ENCODE results near the gene APPL1.
A peak's percentile ranks its signal among the peaks of the same experiment; 100 is the strongest.

The APPL1 gene, protein sequence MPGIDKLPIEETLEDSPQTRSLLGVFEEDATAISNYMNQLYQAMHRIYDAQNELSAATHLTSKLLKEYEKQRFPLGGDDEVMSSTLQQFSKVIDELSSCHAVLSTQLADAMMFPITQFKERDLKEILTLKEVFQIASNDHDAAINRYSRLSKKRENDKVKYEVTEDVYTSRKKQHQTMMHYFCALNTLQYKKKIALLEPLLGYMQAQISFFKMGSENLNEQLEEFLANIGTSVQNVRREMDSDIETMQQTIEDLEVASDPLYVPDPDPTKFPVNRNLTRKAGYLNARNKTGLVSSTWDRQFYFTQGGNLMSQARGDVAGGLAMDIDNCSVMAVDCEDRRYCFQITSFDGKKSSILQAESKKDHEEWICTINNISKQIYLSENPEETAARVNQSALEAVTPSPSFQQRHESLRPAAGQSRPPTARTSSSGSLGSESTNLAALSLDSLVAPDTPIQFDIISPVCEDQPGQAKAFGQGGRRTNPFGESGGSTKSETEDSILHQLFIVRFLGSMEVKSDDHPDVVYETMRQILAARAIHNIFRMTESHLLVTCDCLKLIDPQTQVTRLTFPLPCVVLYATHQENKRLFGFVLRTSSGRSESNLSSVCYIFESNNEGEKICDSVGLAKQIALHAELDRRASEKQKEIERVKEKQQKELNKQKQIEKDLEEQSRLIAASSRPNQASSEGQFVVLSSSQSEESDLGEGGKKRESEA

DNA sequence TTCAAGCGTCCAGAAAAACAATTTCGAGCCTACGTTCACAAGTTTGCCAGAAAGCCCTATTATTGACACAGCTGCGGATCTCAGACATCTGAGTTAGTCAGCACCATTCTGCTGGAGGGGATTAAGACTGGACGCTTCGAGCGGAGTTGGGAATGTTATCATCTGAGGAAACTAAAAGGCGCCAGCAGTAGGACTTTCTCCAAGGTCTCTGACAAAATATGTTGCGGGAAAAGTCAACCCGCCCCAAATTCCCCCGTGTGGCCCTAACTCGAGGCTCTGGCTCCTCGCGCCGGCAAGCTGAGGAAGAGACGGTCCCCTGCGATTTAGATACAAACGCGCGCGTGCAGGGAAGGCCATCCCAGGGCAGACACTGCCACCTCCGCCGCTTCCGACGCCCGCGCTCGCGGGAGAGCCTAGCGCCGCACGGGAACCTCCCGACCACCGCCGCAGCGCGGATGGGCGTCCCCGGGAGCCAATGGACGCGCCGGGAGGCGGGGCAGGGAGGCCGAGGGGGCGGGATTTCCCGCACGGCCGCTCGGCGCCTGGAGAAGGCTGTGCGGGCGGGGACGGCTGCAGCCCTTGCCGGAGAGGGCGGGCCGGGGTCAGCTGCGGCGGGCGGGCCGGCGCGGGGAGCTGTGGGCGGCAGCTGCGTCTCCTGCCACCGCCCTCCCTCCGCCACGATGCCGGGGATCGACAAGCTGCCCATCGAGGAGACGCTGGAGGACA, at the start of gene APPL1:
APPL1 (plus strand) TSS at position 526 of the 726 bp plus-strand sequence; CDS start at position 681, 155 bp downstream.
- peak; percentile 89 for DNase-seq

DNA sequence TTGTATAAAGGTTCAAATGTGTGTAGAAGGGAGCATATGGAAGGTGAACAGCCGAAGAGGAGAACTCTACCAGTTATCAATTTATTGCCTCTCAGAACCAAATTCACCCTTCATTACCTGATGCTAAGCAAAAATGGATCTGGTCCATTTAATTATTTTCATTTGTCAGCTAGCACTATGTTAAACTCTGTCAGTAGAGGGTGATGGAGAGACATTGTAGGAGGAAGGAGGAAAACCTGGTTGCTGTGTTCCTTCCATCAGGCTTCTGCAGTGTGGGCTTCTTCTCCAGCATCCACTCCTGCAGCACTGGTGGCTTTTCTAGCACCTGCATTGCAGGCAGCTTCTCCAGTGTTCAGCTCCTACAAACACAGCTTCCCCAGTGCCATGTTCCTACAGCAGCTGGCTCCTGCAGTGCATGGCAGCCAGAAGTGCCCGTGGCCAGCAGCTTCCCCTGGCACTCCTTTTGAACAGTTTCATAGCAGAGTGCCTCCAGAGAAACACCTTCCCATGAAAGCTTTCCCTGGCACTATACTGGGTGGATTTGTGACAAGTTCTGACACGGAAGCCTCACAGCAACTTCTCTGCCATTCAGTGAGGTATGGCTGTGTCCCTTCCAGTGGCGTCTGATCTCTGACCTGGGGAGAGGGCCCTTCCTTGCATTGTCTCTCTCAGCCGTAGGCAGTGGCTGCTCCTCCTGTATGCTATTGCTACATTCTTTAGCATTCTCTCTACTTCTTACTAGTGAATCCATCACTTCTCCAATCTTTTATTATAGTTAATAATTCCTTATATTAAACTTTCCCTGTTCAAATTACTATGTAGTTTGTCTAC, 47.7 kb upstream of the APPL1 start:
- no peak for DNase-seq

DNA sequence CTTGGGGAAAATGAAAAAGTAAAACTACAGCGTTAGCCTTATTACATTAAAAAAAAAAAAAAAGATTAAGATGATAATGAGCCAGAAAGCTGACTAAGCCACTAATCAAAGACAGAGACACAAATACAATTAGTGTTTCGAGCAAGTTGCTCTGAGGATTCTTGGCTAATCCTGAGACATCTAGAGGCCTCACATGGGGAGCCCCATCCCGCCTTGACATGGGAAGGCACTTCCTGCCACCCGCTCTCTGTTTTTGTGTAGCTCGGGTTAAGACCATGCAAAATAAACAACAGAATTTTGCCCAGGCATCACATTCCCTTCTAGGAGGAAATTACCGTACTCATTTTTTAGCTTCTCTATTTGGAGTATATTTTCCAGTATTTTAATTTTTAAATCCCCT, 43.0 kb upstream of the APPL1 start:
- no peak for DNase-seq

DNA sequence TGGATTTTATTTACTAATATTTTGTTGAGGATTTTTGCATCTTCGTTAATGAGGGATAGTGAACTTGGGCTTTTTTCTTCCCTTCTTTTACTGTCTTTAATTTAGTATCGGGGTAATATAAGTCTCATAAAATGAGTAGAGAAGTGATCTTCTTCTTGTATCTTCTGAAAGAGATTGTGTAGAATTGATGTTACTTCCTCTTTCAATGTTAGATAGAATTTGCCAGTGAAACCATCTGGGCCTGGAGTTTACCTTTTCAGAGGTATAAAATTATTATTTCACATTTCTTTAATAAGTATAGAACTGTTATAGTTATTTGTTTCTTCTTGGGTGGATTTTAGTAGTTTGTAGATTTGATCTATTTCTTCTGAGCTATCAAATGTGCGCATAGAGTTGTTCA, 35.5 kb upstream of the APPL1 start:
- DNase-seq, result no peak

DNA sequence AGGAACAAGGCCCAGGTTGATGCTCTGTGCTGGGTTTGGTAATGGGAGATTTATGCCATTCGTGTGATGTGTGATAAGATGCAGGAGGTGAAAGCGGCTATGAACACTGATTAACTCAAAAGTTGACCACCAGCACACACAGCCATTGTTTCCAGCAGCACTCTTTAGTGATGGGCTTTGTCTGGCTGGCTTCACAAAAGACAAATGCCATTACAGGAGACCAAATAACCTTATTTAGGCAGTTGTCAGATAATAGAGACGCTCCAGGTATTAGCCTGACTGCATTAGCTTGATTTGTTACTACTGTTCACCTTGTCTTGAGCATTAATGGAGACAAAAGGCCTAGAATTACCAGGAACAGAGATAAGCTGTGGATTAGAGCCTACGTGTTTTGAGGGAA, 32.9 kb upstream of the APPL1 start:
- DNase-seq, result no peak

DNA sequence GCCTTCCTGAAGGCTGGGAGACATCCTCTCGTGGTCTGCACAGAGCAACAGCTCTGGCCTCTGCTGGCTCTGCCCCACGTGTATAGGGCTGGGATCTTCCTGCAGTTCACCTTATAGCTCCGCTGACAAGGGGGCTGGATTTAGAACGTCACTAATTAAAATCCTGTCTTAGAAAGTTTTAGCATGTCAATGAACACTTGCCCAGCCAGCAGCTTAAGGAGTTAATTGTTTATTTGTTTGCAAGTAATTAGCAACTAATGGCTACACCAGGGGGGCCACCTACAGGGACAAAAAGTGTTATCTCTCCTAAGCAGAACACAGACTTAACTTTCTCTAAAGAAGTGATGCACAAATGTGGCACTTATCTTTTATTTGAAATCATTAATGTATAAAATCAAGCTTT, 27.6 kb upstream of the APPL1 start, which contains the start of gene HESX1:
HESX1 (minus strand) TSS at position 84 of the 403 bp plus-strand sequence; CDS start at position 24, 60 bp downstream.
- DNase-seq, result no peak

DNA sequence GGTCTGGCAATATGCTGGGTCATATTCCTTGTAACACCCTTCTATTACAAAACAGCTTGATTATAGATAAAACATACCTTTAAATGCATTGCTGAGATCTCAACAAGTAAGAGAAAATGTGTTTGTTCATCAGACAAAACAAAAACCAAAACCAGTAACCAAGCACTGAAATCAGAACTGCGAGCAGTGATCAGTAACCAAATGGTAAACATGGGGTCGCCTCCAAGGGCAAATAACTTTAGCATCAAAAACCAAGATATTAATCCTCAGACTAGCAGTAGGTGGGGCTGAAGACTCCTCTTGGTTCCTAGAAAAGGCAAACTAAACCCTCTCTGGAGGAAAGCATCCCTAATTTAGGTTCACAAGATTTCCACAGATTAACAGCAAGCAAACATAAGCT, 21.1 kb upstream of the APPL1 start:
- DNase-seq, result no peak

DNA sequence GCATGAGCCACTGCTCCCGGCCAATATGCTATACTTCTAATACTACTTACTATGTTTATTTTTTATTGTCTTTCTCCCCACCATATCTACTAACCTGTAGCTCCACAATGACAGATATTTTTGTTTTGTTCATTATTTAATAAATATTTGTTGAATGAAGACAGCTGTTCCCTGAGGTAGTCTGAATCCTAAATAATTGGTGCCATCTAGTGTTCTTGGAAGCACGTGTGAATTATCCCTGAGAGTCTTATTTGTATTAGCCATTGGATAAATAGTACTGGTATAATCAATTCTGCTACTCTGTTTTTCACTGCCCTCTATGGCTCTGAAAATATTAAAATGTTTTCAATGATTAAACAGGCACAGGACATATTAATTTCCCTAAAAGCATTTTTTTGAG, 5.6 kb upstream of the APPL1 start:
- DNase-seq, result no peak

DNA sequence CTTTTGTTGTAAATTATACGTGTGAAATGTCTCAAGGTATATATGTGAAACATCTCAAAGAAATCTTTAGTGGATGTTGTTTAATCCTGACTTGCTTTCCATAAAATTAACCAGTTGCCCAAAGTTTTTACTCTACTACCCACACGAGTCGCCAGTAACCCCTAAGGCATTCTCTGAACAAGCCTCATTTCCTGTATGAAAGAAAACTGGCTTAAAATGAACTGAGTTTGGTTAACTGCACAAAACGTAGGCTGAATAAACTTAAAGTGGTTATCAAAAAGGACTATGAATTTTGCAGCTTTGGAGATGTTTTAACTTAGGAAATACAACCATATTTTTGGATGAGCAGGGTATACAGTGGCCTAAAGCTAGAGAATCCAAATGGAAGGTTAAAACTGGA, 2.7 kb upstream of the APPL1 start:
- DNase-seq, result no peak

DNA sequence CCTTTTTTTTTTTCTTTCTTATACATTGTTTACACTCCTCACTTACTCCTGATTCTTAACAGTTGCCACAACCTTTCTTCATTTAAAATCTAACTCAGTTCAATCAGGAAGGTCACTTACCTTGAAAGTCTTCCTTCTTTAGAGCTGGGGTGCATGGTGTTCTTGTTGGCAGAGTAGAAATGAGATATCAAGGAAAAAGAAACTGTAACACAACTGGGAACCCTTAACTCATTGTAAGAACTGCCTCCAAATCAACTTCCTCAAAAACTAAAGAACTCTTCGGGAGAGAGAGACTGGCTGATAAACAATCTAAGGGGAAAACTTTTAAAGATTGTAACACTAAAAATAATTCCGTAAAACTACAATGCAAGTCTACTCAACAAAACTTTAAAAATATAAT, 1.4 kb upstream of the APPL1 start:
- no peak for DNase-seq

DNA sequence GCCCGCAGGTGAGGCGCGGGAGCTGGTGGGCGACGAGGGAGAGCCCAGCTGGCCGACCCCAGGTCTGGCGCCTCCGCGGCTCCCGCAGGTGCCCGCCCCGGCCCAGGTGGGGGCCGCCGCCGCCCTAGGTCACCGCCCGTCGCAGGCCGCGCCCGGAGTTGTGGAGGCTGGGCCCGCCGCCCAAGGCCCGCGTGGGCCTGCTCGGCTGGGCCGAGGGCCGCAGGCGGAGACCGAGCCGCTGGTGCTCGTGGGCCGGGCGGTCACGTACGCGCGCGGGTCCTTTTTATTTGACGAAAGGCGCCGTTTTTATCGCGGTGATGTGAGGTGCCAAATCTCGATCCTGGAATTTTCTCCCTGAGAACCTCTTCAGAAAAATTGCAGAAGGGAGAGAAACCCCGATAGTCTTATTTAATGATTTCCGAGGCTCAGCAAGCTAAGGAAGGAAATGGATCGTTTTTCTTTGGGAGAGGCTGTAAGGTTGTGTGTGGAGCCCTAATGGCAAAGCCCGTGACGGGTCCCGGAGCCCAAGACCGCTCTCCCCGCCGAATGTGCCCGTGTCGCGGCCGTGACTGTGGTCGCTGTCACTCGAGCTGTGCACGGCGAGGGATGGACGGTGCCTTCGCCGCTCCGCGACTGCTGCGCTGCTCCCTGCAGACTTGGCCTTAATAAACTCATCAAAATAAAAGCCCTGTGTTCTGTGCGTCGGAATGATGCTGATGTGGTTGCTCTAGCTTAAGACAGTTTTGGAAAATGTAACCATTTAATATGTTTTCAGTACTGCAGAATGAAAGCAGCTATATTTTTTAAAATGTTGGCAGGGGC, 612 bp downstream of the APPL1 start:
- peak; percentile 21 for DNase-seq

DNA sequence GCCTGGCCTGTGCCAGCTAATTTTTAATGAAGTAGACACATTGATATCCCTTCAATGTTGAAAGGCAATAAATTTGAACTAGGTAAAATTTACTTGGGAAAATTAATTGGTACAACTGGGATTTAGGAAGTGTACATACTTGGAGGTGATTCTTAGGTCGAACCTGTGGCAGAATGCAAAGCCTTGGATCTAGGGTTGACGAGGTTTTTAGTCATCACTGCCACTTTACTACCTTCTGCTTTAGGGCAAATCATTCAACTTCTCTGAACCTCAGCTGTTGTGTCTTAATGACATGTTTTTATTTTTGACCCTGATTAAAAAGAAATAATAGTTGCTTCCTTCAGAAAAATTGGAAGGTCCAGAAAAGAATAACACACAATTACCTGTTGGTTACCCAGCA, 2.5 kb downstream of the APPL1 start:
- DNase-seq, result no peak

DNA sequence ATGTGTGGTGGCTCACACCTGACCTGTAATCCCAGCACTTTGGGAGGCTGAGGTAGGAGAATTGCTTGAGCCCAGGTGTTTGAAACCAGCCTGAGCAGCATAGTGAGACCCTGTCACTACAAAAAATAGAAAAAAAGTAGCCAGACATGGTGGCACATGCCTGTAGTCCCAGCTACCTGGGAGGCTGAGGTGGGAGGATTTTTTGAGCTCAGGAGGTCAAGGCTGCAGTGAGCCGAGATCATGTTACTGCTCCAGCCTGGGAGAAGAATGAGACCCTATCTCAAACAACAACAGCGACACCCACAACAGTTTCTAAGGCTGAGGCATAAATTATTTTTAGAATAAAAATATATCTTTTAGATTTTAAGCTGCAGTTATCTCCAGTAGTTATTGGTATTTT, 6.3 kb downstream of the APPL1 start:
- no peak for DNase-seq

DNA sequence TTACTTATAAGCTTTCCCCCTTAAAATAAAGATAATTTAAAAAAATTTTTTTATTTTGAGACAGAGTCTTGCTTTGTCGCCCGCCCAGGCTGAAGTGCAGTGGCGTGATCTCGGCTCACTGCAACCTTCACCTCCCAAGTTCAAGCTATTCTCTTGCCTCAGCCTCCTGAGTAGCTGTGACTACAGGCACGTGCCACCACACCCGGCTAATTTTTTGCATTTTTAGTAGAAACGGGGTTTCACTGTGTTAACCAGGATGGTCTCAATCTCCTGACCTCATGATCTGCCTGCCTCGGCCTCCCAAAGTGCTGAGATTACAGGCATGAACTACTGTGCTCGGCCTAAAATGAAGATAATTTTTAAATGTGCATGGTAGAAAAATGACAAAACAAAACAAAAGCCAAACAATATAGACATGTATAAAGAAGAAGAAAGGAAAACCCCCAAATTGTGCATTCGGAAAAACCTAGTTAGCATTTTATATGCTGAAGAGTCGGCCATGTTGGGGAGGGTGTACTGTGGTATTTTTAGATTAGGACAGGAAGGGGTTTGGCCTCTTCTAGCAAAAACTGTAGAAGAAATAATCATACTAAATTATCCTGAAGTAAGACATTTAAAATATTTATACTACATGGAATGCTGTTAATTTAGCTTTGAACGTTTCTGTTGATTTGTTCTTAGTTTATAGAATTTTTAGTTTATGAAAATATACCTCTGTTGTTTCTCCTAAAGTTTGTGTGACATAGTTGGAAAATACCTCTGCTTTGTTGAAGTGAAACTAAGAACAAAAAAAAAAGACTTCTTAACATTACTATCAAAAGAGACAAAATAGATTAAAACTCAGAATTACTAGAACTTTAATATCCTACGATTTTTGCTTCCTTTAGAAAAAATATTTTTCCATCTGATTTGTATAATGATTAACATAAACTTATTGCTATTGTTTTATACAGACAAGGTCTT, 7.4 kb downstream of the APPL1 start:
- no peak for DNase-seq

DNA sequence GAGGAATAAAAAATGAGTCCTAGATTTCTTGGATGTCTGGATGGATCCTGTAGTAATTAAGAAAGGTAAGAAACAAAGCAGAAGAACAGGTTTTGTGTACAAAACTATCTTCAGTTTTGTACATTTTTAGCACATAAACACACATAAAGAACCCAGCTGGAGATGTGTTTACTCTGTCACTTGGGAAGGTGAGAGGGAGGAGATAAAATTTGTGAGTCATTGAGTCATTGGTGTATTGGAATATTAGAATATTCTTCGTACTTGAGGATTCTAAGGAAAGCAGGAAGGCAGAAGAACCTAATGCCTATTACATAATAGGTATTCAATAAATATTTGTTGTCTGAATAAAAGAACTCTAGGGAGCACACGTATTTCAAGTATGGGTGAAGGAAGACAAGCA, 17.4 kb downstream of the APPL1 start:
- no peak for DNase-seq

DNA sequence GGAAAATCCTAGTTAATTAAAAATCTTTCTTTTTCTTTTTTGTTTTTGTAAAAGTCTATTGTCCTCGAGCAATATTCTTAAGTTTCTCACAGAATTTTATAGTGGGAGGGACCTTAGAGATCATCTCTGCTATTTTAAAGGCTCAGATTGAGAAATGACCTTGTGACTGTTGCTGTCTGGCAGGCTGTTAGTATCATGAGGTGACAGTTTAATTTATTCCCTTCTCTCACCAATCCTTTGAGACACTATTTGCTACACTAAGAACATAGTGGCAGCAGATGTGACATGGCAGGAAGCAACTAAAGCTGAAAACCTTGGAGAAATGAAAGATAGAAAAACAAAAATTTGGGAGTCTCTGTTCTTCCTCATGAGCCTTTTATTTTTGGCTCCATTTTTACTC, 24.9 kb downstream of the APPL1 start:
- no peak for DNase-seq

DNA sequence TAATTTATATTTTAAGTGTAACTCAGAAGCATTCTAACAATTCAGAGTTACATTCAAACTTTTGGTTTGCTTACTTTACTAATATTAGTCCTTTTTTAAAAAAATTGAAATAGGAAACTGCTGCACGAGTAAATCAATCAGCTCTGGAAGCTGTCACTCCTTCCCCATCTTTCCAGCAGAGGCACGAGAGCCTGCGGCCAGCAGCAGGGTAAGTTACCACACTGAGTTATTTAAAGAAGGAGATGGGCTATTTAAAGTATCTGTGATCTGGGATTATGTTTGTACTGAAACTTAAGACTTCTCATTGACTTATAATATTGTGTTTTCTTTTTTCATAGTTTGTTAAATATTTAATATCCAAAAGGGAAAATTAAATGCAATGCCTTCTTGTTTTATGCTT, 29.3 kb downstream of the APPL1 start:
- no peak for DNase-seq

DNA sequence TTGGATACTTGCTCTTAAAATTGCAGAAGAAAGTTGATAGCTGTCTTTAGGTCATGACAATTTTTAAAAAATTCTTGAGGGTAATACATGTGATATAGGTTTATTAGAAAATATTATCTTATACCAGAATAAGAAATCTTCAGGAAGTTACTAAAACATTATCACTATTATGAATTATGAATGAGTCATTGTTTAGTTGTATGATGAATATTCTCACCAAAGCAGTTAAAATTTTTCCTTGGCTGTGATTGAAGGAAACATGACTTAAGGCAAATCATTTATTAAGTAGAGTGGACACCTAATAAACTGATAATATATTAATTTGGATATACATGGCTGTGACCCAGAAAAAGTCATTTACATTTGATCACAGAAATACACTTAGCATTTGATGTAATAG, 30.1 kb downstream of the APPL1 start:
- DNase-seq, result no peak

DNA sequence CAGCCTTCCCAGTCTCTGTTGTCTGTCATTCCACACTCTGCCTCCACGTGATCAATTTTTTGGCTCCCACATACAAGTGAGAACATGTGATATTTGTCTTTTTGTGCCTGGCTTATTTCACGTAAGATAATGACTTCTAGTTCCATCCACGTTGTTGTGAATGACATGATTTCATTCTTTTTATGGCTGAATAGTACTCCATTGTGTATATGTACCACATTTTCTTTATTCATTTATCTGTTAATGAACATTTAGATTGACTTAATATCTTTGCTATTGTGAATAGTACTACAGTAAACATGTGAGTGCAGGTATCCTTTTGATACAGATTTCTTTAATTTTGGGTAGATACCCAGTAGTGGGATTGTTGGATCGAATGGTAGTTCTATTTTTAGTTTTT, 33.6 kb downstream of the APPL1 start:
- DNase-seq, result no peak

DNA sequence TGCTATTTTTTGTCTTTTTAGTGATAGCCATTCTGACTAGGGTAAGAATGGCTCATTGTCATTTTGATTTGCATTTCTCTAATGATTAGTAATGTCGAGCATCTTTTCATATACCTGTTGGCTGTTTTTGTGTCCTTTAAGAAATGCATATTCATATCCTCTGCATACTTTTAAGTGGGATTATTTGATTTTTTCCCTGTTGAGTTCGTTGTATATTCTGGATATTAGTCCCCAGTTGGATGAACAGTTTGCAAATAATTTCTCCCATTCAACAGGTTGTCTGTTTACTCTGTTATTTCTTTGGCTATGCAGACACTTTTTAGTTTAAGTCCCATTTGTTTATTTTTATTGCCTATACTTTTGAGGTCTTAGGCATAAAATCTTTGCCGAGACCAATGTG, 34.4 kb downstream of the APPL1 start:
- DNase-seq, result no peak

DNA sequence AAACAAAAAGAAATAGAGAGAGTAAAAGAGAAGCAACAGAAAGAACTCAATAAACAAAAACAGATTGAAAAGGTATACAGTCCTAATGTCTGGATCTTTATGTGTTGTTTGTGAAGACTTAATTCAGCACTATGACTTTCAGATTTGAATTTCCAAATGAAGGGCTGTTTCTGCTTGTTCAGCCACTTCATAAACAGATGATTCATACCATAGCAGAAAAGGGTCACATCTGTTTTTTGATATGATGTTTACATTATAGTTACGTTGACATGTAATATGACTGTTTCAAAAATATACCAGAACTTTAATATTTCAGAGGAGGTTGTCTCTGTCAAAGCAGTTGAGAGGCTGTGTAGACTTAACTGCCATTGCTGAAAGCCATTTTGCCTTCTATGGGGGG, 40.9 kb downstream of the APPL1 start:
- no peak for DNase-seq

Measured in stimulated activated CD4-positive, alpha-beta T cell treated with anti-CD3 and anti-CD28 coated beads, Interleukin-12 subunit alpha, Interleukin-12 subunit beta, amount 100 ng/mL, for 4 hours (primary cell).